HT-29 (cell line): ENCODE data around the gene RNF152. TPM values are rescaled to one million over a fixed set of nuclear protein-coding genes. Genes with fewer than 3 reads are reported as not detected.

ENCODE experiments used
- DNase-seq: peaks from one replicate; pipeline ENCODE4 v3.0.0-alpha.2; 2015; ENCODE audit warnings: low spot score
- total RNA-seq: library from RNA; depleted of rRNA; stranded (reverse); fragments of >200 nt; shearing (Covaris generic); gene quantifications from 2 replicates; pipeline ENCODE4 v1.2.3, GENCODE V29; 2014

RNF152 gene
- total RNA-seq, 1 experiment from 2014 or later: not detected

DNA sequence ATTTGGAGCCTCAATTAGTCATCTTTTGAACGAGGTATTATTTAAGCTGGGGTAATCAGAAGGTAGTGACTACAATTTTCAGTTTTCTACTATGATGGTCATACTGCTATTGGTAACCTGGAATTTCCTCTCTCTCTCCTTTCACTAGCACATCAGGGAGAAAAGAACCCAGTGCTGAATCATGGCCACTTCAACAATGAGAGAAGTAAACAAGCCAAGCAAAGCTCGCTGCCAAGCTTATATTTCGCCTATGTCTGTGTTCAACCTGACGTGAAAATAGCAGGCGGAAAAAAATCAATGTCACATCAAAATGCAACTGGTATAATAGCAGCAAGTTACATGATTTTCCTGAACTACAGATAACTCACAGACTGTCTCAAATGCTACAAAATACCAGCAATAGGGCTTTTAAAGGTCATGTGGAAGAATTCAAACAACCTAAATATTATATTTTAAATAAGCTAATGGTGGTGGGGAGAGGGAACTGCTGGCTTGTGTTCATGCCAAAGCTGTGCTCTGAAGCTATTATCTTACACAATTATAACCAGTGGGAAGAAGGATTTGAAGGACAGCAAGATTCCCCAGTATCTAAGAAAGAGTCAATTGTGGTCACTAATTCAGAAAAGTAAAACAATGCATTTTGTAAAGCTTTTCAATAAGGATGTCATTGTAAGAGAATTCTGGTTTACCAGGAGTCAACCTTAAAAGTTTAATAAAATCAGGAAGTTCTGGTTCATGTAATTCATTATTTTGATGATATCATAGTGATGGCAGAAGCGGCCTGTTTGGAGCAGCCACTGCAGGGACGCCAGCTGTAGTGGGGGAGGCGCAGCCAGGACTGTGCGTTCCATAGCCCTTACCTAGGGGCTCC is 38.0 kb downstream of the RNF152 start:
- DNase-seq: no peak

DNA sequence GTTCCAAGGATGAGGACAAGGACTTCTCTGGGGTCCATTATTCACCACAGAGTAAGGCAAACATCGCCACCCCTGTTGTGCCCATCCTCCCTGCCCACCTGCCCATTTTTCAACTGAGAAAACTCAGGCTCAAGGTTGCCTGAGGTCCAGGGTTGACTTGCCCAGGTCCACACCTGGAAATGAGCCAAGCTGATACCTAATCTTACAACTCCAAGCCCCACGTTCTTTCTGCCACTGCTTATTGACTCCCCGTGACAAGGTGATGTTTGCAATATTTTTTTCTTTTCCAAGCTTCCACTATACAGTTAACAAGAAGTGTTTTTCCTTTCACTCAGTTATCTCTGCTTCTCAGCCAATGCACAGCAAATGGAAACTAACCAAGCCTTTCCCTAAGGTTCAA is 39.0 kb downstream of the RNF152 start:
- DNase-seq: no peak

DNA sequence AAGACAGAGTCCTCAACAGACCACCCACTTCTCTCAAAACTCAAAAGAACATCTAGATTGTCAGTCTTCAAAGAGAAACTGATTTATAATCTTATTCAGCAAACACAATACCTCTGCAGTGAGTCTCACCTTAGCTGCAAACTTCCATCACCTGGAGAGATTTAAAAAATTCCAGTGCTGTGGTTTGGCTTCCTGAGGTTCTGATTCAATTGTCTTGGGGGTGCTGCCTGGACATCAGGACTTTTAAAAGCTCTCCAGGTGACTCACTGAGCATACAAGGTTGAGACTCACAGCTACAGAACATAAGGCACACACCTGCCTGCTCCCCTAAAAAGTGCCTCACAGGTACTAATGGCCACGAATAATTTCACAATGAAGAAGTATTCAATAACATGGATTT is 40.3 kb downstream of the RNF152 start:
- DNase-seq: no peak

DNA sequence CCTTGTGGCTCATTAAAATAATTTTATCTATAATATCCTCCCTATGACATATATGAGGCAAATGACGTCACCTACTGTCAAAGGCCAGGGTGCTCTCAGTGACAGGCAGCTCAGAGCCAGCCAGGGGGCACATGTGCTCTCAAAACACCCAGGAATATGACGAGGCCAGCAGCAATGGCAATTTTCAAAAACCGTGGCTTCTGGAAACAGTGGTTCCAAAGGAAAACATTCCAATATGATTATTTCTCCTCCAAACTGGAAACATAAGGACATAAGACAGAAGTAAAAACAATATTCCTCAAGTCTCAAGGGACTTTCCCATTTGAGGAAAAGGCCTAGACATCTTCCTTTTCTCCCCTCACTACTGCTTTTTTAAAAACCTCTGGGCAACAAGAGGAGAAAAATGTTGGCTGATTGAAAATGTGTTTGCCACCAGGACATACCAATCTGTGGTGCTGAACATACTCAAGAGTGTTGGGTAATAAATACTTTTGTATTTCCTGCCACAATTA is 40.8 kb downstream of the RNF152 start:
- DNase-seq: no peak

DNA sequence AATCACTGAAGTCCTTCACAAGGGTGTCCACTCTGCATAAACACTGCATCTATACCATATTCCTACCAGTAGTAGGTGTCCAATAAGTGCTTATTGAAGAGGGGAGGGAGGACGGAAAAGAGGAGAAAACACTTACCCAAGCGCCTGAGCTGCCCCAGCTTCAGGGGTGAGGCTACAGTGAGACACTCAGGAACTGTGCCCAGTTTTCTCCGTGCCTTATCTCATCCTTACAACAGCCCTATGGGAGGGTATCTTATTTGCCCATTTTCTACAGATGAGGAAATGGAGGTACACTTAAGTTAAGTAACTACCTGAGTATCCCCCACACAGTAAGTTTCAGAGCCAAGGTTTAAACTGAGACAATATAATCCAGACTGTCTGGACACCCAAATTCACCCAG is 41.5 kb downstream of the RNF152 start:
- DNase-seq: no peak

DNA sequence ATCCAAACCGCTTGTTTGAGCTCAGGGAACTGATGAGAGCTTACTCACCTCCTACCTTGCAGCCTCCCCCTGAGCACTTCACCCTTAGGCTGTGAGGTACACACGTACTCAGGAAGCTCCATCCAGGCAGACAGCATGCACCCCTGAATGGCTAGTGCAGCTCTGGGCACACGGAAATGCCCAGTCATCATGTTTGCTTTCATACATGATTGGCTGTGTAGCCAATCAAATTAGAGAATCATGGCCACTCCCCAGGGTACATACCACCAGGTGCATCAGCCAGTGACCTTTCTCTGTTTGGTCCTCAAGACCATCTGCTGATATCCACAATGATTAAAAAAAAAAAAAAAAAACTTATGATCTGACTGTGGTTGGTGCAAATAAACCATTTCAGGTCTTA is 42.1 kb downstream of the RNF152 start:
- DNase-seq: no peak

DNA sequence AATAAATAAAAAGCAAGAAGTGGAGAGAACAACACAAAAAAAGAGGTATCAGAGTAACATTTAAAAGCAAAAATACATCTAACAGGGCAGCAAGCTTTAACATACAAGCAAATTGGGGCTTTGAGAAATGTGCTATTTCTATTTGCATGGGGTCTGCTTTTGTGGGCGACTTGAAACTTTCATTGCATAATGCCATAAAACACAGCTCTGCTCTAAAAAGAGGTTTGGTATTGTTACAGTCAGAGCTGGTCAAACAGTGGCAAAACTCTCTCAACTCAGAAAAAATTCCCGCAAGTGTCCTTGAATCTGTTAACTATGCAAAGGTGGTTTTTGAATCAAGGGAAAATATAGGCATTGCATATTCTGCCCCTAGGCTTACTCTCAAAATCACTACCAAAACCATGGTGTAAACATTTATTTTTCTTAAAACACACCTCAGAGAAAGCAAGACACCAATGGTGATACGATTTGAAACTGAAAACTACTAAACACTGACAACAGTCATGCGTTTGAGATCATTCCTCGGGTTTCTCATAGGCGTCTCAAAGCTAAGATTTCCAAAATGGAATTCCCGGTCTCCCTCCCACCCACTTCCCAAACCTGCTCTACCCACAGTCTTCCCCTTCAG is 45.5 kb downstream of the RNF152 start:
- DNase-seq: no peak

DNA sequence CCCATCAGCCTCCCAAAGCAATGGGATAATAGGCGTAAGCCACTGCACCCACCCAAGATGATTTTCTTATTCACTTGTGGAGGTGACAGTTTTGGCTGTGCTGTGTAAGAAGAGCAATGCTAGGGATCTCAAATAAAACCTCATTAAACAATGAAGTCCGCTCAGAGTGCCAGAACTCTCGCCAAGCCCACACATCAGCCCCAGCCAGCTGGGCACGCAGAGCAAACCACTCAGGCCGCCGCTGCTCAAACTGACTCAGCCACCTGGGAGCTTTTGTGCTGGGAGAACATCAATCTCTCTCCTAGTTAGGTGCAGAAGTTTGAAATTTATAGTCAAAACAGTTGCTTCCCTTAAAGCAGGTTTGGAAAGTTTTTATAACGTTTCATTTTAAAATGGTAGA is 47.6 kb downstream of the RNF152 start:
- no peak for DNase-seq

DNA sequence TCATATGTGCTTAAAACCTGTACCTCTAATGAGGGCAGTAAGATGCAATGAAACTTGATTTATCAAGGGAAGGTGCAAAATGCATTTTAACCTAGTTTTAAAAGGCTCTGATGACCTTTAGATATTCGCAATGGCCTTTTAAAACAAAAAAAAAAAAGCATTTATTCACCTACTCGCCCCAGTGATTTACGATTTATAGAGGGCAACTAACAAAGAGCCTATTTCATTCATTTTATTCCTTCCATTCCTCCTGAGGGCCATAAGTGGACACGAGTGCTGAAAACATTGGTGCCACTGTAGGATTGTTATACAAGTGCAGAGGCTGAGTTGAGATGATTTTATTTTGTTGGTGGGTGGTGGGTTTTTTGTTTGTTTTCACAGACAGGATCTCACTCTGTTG is 48.1 kb downstream of the RNF152 start:
- DNase-seq: no peak

DNA sequence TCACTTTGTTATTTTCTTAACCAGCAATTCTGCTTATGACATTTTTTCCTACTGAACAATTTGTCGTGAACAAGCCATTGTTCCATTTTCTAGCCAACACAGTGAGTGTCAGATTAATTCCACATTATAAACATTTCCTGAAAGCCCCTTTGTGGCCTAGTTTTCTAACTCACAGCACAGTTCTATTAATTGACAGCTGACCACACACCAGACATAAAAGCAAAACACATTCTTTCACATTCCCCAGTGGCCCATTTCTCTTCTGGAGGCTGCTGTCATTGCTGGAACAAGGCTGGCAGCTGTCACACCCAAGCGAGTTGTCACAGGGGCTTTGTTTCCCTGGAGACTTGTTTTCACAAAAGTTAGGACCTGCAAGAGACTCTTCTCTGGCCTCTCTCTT is 50.7 kb downstream of the RNF152 start:
- no peak for DNase-seq

DNA sequence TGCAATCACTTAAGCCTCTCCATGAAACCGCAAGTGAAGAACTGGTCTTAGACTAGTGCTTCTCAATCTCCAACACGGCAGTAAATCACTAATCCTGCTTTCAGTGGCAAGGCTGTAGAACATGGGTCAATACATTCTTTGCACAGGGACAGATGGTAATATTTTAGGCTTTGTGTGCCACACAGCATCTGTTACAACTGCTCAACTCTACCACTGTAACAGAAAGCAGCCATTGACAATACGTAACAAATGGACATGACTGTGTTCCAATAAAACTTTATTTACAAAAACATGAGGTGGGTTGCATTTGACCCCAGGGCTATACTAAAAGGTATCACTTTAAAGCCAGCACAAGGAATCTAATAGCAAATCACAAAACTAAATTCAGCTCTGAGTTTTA is 51.1 kb downstream of the RNF152 start:
- no peak for DNase-seq

DNA sequence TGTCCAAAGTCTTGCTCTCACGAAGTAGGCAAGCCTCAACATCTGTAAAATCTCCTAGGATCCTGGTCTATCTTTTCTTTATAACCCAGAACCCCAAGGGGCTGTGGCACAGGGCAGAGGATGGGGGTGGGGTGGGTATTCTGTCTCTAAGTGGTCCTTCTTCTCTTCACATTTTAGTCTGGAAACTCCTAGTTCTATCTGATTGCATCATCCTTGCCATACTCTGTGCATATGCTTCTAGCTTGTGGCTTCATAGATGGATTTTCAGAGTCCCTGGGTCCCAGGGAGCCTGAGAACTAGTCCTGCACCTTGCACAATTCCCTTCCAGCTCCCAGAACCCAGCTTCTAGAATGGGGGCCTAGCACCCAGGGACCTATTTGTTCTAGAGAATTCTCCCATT is 52.5 kb downstream of the RNF152 start:
- DNase-seq: no peak

DNA sequence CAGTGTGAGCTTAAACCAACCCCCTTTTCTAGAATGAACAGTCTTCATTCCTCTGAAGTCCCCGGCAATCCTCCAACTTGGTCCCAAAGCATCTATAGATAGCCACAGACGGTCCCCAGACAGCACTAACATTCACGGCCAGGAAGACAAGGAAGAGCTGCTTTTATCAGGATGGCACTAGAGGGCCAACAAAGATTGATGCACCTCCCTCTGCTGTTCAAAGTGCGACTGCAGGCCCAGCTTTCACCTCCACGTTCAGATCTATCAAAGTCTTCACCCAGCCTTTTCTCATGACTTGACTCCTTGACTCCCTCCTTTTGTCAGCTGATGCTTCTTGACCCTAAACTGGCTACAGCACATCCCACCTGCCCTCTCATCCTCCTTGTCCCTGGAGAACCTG is 54.3 kb downstream of the RNF152 start:
- DNase-seq: no peak

DNA sequence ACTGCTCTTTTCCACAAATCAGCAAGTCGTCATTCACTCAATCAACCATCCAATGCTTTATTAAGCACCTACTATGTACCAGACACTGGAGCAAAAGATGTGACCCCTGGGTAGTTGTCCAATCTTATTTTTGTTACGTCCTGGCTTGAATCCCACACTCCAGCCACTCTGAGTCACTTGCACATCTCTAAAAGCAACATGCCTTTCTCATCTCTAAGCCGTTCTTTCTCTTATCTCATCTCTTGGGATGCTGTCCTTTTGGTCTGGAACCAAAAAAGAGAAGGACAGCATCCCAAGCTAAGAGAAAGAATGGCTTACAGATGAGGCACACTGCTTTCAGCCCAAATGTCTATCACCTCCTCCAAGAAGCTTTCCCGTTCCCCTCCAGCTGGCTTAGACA is 58.8 kb downstream of the RNF152 start:
- DNase-seq: no peak

DNA sequence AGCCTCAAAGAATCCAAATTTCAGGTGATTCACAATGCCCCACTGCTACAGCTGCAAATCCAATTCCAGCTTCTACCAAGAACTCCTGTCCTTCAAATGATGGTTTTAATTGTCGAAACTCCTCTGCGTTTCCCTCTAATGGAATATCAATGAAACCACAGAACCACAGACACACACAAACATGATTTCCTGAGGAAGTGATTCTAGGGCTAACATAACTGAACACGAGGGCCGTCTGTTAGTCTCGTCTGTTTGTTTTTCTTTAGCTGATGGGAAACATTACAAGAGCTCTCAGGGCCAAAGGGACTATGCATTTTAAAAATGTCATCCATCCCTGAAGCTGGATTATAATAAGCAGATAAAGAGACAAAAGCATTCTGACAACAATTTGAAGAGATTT is 59.4 kb downstream of the RNF152 start:
- no peak for DNase-seq

DNA sequence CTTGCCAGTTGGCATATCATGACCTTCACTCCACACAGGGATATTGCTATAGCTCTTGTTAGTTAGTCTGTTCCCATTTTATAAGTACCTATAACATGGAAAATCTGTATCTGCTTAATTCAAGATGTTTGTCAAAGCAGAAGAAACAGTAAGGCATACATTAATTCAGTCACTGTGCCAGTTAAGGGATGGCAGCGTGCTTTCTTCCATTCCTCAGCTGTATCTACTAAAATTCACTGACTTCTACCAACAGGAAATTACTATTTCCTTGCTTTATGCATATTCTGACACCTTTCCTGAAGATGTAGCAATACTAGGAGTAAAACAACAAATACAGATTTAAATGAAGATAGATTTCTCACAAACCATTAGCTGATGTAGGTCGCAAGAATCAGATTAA is 59.9 kb downstream of the RNF152 start:
- DNase-seq: no peak

DNA sequence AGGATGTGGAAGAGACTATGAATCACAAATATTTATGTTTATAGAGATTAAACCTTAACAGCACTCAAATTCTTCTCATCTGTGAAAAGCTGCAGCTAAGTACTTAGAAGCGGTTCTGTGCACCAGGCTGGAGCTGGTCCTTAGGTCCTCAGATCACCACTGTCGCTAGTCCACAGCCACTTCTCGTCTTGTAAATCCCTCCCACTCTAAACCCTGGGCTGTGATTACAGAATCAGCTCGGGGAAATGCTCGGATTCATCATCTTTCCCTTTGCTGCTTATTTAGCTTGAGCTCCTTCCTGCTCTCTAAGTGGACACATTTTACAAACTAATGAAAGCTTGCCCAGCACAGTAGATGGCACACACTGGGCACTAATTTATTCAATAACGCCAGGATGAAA is 61.7 kb downstream of the RNF152 start:
- no peak for DNase-seq

DNA sequence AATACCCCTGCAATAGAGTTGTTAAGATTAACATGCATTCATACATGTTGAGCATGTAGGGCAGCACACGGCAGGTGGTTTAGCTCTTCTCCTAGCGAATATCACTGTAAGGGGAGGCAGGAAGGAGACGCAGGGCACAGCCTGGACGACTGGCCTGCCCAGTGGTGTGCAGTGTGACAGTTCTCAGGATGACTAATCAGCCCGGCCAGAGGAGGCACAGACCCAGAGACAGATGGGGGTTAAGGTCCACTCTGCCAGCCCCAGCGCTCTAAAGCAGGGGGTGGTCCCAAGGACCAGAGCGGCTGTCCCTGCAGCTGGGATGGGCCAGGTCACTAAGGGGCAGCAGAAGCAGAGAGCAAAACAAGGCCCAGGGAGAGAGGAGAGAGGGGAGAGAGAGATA is 63.7 kb downstream of the RNF152 start:
- DNase-seq: no peak

DNA sequence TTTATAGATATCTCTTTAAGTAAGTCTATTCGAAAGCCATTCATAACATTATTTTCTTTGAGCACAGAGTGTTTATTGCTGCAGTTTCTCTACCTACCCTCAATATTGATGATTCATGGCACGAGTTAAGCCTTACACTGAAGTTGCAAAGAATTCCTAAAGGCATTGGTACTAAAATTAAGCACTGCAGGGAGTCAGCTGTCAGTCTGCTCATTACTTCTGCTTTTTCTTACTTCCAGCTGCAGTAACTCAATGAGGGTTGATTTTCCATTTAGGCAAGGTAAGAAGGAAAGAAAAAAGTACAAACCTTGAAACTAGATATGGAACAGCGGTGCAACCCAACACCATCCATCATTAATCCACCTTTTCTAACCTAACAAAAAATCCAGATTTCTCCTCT is 65.2 kb downstream of the RNF152 start:
- DNase-seq: no peak

DNA sequence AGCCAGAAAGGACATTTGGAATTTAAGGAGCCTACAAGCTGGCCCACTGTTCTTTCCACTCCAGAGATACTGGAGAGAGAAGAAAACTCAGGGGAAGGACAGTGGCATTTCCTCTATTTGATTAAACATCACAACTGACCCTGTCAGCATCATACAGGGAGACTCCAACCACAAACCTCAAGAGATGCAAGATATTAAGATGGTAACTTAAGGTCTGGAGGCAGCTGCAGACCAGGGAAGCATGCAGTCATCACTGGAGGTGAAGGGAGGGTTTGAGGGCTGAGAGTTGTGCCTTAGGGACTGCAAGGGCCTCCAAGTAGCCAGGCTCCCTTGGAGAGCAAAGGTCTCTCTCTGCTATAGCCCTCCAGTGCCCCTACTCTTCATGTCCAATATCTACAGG is 67.4 kb downstream of the RNF152 start:
- no peak for DNase-seq

DNA sequence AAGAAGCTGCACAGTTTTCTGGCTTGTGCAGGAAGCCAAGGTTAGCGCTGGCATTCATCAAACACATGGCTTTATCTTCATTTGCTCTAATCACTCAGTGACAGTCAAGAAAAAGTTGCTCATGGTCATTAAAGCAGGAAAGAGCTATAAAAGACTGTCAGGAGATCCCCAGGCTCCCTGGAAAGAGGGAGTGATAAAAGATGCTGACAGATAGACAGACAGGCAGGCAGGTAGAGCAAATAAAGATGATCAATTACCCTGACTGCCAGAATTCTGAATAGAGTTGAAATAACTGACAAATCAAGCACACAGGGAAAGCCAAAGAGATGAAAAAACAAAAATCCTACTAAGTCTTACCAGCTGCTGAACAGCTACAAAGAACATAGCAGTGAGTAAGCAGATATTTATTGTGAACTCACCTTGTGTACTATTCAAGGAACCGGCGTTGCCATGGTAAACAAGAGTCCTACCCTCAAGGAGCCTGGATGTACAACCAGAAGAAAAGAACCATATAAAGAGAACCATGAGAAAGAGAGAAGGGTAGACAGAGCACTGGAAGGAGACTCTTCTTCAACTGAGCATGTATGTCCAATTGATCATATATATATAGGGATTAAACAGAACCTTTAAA is 68.0 kb downstream of the RNF152 start:
- DNase-seq: no peak

DNA sequence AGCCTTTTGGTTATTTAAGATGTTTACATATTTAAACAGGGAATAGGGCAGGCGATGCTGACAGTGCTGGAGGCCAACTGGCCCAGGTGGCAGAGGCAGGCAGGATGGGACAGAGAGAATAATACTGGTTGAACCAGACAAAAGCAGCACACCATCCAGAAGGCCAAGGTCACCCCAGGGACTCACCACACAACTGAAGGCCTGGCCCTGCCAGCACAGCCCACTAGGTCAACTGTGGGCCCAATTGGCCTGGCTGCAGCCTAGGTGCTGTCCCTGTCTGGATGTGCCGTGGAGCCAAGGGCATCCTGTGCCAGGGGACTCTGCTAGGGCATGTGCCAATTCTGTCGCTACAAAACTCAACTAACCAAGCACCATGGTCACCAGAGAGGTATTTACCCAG is 69.2 kb downstream of the RNF152 start:
- no peak for DNase-seq

DNA sequence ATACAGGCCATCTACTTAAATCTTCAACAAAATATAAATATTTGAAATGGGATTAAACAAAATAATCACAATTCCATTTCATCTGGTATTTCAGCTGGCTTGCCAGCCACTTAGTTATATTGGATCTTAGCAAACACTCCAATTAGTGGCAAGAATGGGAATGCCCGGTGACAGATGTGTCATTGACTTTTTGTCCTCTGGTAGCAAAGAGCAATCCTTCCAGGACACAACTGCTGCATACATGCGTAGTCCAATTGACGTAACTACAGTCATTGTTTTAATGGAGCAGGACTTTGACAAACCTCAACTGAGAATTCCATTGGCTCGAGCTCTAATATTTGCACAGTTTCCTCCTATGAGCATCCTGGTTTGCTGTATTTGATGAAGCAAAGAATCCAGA is 69.9 kb downstream of the RNF152 start:
- DNase-seq: no peak
